A673 (cell line): ENCODE data around the gene NBAS.

Experiments used
- CTCF ChIP-seq: fragments of 300-800, 200-600 bp; sonication (generic); conservative IDR thresholded peaks from 2 replicates; pipeline ENCODE4 v1.5.1; 2017; ENCODE audit warnings: low read depth, mild to moderate bottlenecking, antibody characterized with exemption, low read length, moderate library complexity, mixed read lengths
- EZH2 ChIP-seq: fragments of 200-600 bp; sonication (generic); IDR thresholded peaks from 2 replicates; pipeline ENCODE4 v1.6.1; 2017; ENCODE audit warnings: borderline replicate concordance, low read depth, mild to moderate bottlenecking, mixed read lengths, antibody characterized with exemption, low read length; ENCODE audit not compliant: poor library complexity, severe bottlenecking

- TF ChIP-seq CTCF (no peak), EZH2 (no peak)
Observed at GRCh38 chr2:15187702-15188101, 373.4 kb downstream of the NBAS start.
